Tibial artery (tissue), 4 donors: Measurements from ENCODE around the gene CENPU.

Experiments
- DNase-seq, 2 donors: peaks; one replicate each; pipeline ENCODE4 v3.0.0-alpha.2; 2019
- H3K27ac ChIP-seq, 2 donors: fragments of 200-600 bp; sonication (generic) in 1 of 2; 1 replicate in 1 of 2; 2 replicates in 1 of 2; pipeline ENCODE4 v1.5.1; 2018 to 2019; ENCODE audit warnings: mild to moderate bottlenecking in 1 of 2
- H3K27me3 ChIP-seq, 2 donors: fragments of 200-600 bp; sonication (generic) in 1 of 2; one replicate each; pipeline versions ENCODE4 v1.5.1 to v1.6.0; 2016 to 2019
- H3K36me3 ChIP-seq, 3 donors: fragments of 200-600 bp; sonication (generic) in 2 of 3; one replicate each; pipeline ENCODE4 v1.5.1; 2016 to 2019; ENCODE audit warnings: mild to moderate bottlenecking in 2 of 3
- H3K4me1 ChIP-seq, 4 donors: fragments of 200-600 bp; sonication (generic) in 2 of 4; 1 replicate in 3 of 4; 2 replicates in 1 of 4; pipeline ENCODE4 v1.5.1; 2016 to 2019
- H3K4me3 ChIP-seq, 2 donors: fragments of 200-600 bp; sonication (generic) in 1 of 2; 1 replicate in 1 of 2; 2 replicates in 1 of 2; pipeline ENCODE4 v1.5.1; 2018 to 2019; ENCODE audit warnings: mild to moderate bottlenecking in 2 of 2
- H3K9me3 ChIP-seq, 3 donors: fragments of 200-600 bp; sonication (generic) in 1 of 3; one replicate each; pipeline ENCODE4 v1.5.1; 2016 to 2019
- CTCF ChIP-seq, 2 experiments: fragments of 200-600 bp in 1 of 2; fragments of 450-650 bp in 1 of 2; IDR thresholded peaks; one replicate each; pipeline ENCODE4 v1.5.1; 2017 to 2019; ENCODE audit warnings: antibody characterized with exemption in 2 of 2, mild to moderate bottlenecking in 1 of 2, moderate library complexity in 1 of 2
- intact Hi-C: fragments of 100-400 bp; cut with DNase I; formaldehyde crosslinking; loops from one replicate; pipeline ENCODE4 v1.15.0; 2023; ENCODE audit warnings: low total_unique reads

CENPU gene

GRCh38 chr4:184648054-184648312, 85.9 kb downstream of the CENPU start:
- H3K4me3 ChIP-seq, result peak overlapping the region; percentile 92 to 93
- H3K9me3 ChIP-seq, result no peaks in the 10 kb centered on the region
- no peaks in the 10 kb centered on the region for H3K27me3 ChIP-seq
- intact Hi-C loops, result loop anchor here (5.0 kb wide), 3 partner anchors 84 to 176 kb away; partner anchors contain the start of genes CENPU and IRF2
- DNase-seq, result no peak
- H3K27ac ChIP-seq, result peak overlapping the region; percentile 99
- no peak for TF ChIP-seq CTCF (IDR thresholded peaks at IDR 0.05)
- peaks cover 0 to 51% (median 28%) of the 10 kb centered on the region in 4 donors for H3K4me1 ChIP-seq
- H3K36me3 ChIP-seq, result no peaks in the 10 kb centered on the region

GRCh38 chr4:184647266-184648053, 86.4 kb downstream of the CENPU start:
- Histone ChIP-seq H3K36me3 (no peaks in the 10 kb centered on the region), H3K4me1 (peaks cover 0 to 57% (median 29%) of the 10 kb centered on the region in 4 donors), H3K9me3 (no peaks in the 10 kb centered on the region), H3K27ac (peak overlapping the region; percentile 99), H3K4me3 (peak overlapping the region; percentile 92 to 93), H3K27me3 (no peaks in the 10 kb centered on the region)
- no peak for DNase-seq
- intact Hi-C loops, result loop anchor here (5.0 kb wide), 3 partner anchors 85 to 175 kb away; partner anchors contain the start of genes CENPU and IRF2
- TF ChIP-seq CTCF (IDR thresholded peaks at IDR 0.05), result no peak

DNA sequence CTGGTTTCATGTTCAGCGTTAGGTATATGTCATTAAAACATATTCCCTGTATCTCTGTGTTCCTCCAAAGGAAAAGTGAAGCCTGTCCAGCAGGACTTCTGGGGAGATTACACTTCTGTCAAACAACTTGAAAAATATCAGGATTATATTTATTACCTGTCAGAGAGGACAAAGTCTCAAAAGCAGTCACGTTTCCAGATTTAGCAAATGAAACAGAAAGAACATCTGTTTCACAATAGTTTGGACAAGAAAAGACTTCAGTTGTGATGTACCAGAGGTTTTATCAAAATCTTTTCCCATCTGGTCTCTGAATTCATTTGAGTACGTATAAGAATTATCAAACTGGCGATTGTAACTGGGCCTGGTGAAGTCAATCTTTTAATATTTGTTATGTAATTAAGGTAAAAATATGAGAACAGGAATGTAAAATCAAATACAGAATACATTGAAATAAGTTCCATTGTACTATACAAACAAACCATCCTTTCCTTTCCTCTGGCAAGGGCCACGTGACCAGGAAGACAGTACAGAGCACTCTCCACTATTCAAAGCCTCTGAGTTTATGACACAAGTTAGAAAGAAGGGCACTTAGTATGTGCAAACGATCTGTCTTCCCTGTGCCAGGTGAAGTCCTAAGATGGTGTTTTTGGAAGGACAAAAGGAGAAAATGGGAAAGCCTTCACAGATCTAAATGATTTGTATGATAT, 87.8 kb downstream of the CENPU start:
- no peaks in the 10 kb centered on the region for H3K9me3 ChIP-seq
- no peaks in the 10 kb centered on the region for H3K36me3 ChIP-seq
- DNase-seq, result no peak
- no peaks in the 10 kb centered on the region for H3K27me3 ChIP-seq
- intact Hi-C loops, result loop anchor here (5.0 kb wide), 3 partner anchors 86 to 174 kb away; partner anchors contain the start of genes CENPU and IRF2
- no peak for TF ChIP-seq CTCF (IDR thresholded peaks at IDR 0.05)
- H3K4me3 ChIP-seq, result no peak overlapping the region
- H3K27ac ChIP-seq, result no peak overlapping the region
- H3K4me1 ChIP-seq, result peaks cover 0 to 58% (median 29%) of the 10 kb centered on the region in 4 donors

GRCh38 chr4:184644553-184645307, 89.2 kb downstream of the CENPU start:
- no peaks in the 10 kb centered on the region for H3K9me3 ChIP-seq
- peaks cover 0 to 51% (median 26%) of the 10 kb centered on the region in 4 donors for H3K4me1 ChIP-seq
- intact Hi-C loops, result loop anchor here (5.0 kb wide), 3 partner anchors 88 to 172 kb away; partner anchors contain the start of genes CENPU and IRF2
- H3K27ac ChIP-seq, result peak overlapping the region in 1 of 2 donors; percentile 9
- TF ChIP-seq CTCF (IDR thresholded peaks at IDR 0.05), result no peak
- no peaks in the 10 kb centered on the region for H3K27me3 ChIP-seq
- H3K36me3 ChIP-seq, result no peaks in the 10 kb centered on the region
- DNase-seq, result no peak
- no peak overlapping the region for H3K4me3 ChIP-seq
